WTC11 (cell line): Measurements from ENCODE around the gene EML4. TPM values are rescaled to one million over a fixed set of nuclear protein-coding genes. Genes with fewer than 3 reads are reported as not detected.

Source experiments
- ATAC-seq: fragments of 200-7000 bp; cut with Tn5 transposase; 2 replicates; pipeline ENCODE4 v1.10.0; 2021; ENCODE audit warnings: mild to moderate bottlenecking, moderate library complexity
- CTCF ChIA-PET: fragments of 300-600 bp; sonication (Branson Sonifier 250); formaldehyde crosslinking; loops from one replicate; lab custom pipeline; 2021; ENCODE audit warnings: antibody characterized with exemption; lab: Charles Lee
- POLR2A ChIA-PET: fragments of 350-600 bp; sonication (Branson Sonifier 250); formaldehyde crosslinking; loops from one replicate; lab custom pipeline; 2021; ENCODE audit warnings: antibody characterized with exemption; lab: Charles Lee
- DNase-seq: peaks from one replicate; pipeline ENCODE4 v3.0.0; 2021; ENCODE audit warnings: low spot score
- H3K27ac Mint-ChIP-seq: 2 replicates; pipeline ENCODE4 v1.8.0; 2021; ENCODE audit warnings: mixed read lengths
- H3K27me3 Mint-ChIP-seq: 2 replicates; pipeline ENCODE4 v1.8.0; 2021; ENCODE audit warnings: low read depth, mild to moderate bottlenecking, moderate library complexity, mixed read lengths
- H3K36me3 Mint-ChIP-seq: 2 replicates; pipeline ENCODE4 v1.8.0; 2021; ENCODE audit warnings: mixed read lengths
- H3K4me1 Mint-ChIP-seq: 2 replicates; pipeline ENCODE4 v1.8.0; 2022; ENCODE audit warnings: mixed read lengths
- H3K4me3 Mint-ChIP-seq: 2 replicates; pipeline ENCODE4 v1.8.0; 2021; ENCODE audit warnings: mild to moderate bottlenecking, moderate library complexity, mixed read lengths
- H3K9me3 Mint-ChIP-seq: 2 replicates; pipeline ENCODE4 v1.8.0; 2021; ENCODE audit warnings: mixed read lengths
- ATF1 ChIP-seq: sonication (generic); formaldehyde crosslinking; IDR thresholded peaks from 2 replicates; pipeline ENCODE4 v1.8.1; 2023; ENCODE audit warnings: mild to moderate bottlenecking, moderate library complexity, missing genetic modification reagents
- ATF2 ChIP-seq: sonication (generic); formaldehyde crosslinking; IDR thresholded peaks from 2 replicates; pipeline ENCODE4 v1.8.1; 2022; ENCODE audit warnings: low read depth, missing genetic modification reagents, borderline replicate concordance
- CBFB ChIP-seq: sonication (generic); formaldehyde crosslinking; IDR thresholded peaks from 2 replicates; pipeline ENCODE4 v1.8.1; 2022; ENCODE audit warnings: mild to moderate bottlenecking, low read depth, missing genetic modification reagents
- CTCF ChIP-seq: fragments of 200-600 bp; IDR thresholded peaks from 2 replicates; pipeline ENCODE4 v1.8.0; 2022; ENCODE audit warnings: antibody characterized with exemption
- E2F4 ChIP-seq: sonication (generic); formaldehyde crosslinking; IDR thresholded peaks from 2 replicates; pipeline ENCODE4 v1.8.1; 2022; ENCODE audit warnings: low read depth, mild to moderate bottlenecking, moderate library complexity, missing genetic modification reagents, borderline replicate concordance
- EMX1 ChIP-seq: fragments of 250-450 bp; sonication (Bioruptor Pico); IDR thresholded peaks from 2 replicates; pipeline ENCODE4 v1.8.0; 2021; ENCODE audit warnings: mild to moderate bottlenecking
- FOXP1 ChIP-seq: sonication (generic); formaldehyde crosslinking; IDR thresholded peaks from 2 replicates; pipeline ENCODE4 v1.8.0; 2022; ENCODE audit warnings: missing genetic modification reagents, mild to moderate bottlenecking, moderate library complexity, borderline replicate concordance
- HMGA2 ChIP-seq: fragments of 250-450 bp; sonication (Bioruptor Pico); IDR thresholded peaks from 2 replicates; pipeline ENCODE4 v1.4.0; 2021; ENCODE audit warnings: mild to moderate bottlenecking, moderate library complexity
- JAZF1 ChIP-seq: fragments of 250-450 bp; sonication (Bioruptor Pico); IDR thresholded peaks from 2 replicates; pipeline ENCODE4 v1.9.0; 2021; ENCODE audit warnings: moderate library complexity, mild to moderate bottlenecking, inconsistent platforms
- MLX ChIP-seq: sonication (generic); formaldehyde crosslinking; IDR thresholded peaks from 2 replicates; pipeline ENCODE4 v1.8.1; 2023; ENCODE audit warnings: mild to moderate bottlenecking, missing genetic modification reagents, moderate library complexity
- MXD4 ChIP-seq: fragments of 250-450 bp; sonication (Bioruptor Pico); IDR thresholded peaks from 2 replicates; pipeline ENCODE4 v1.8.0; 2021; ENCODE audit warnings: mild to moderate bottlenecking, moderate library complexity, borderline replicate concordance
- NFATC4 ChIP-seq: fragments of 250-450 bp; sonication (Bioruptor Pico); IDR thresholded peaks from 2 replicates; pipeline ENCODE4 v1.9.0; 2021; ENCODE audit warnings: mild to moderate bottlenecking
- NFE2L1 ChIP-seq: sonication (generic); formaldehyde crosslinking; IDR thresholded peaks from 2 replicates; pipeline ENCODE4 v1.8.1; 2023; ENCODE audit warnings: missing genetic modification reagents
- NFYB ChIP-seq: sonication (generic); formaldehyde crosslinking; conservative IDR thresholded peaks from 2 replicates; pipeline ENCODE4 v1.8.0; 2022; ENCODE audit warnings: low read depth, missing genetic modification reagents
- NR2C2 ChIP-seq: sonication (generic); formaldehyde crosslinking; IDR thresholded peaks from 2 replicates; pipeline ENCODE4 v1.8.0; 2022; ENCODE audit warnings: mild to moderate bottlenecking, missing genetic modification reagents
- NR3C1 ChIP-seq: sonication (generic); formaldehyde crosslinking; conservative IDR thresholded peaks from 2 replicates; pipeline ENCODE4 v1.8.1; 2023; ENCODE audit warnings: low read depth, mild to moderate bottlenecking, missing genetic modification reagents
- PRRX2 ChIP-seq: fragments of 250-450 bp; sonication (Bioruptor Pico); IDR thresholded peaks from 2 replicates; pipeline ENCODE4 v1.8.0; 2021; ENCODE audit warnings: mild to moderate bottlenecking
- STAT6 ChIP-seq: sonication (generic); formaldehyde crosslinking; conservative IDR thresholded peaks from 2 replicates; pipeline ENCODE4 v1.8.1; 2023; ENCODE audit warnings: mild to moderate bottlenecking, low read depth, missing genetic modification reagents, moderate library complexity
- TP53 ChIP-seq: sonication (generic); formaldehyde crosslinking; IDR thresholded peaks from 2 replicates; pipeline ENCODE4 v1.8.1; 2023; ENCODE audit warnings: mild to moderate bottlenecking, missing genetic modification reagents
- ZBTB21 ChIP-seq: sonication (generic); formaldehyde crosslinking; IDR thresholded peaks from 2 replicates; pipeline ENCODE4 v1.8.1; 2023; ENCODE audit warnings: mild to moderate bottlenecking, missing genetic modification reagents, borderline replicate concordance
- ZNF317 ChIP-seq: sonication (generic); formaldehyde crosslinking; IDR thresholded peaks from 2 replicates; pipeline ENCODE4 v1.8.1; 2023; ENCODE audit warnings: low read depth, mild to moderate bottlenecking, moderate library complexity, missing genetic modification reagents, borderline replicate concordance
- ZNF512 ChIP-seq: sonication (generic); formaldehyde crosslinking; IDR thresholded peaks from 2 replicates; pipeline ENCODE4 v1.8.1; 2022; ENCODE audit warnings: missing genetic modification reagents, borderline replicate concordance
- ZNF532 ChIP-seq: fragments of 250-450 bp; sonication (Bioruptor Pico); IDR thresholded peaks from 2 replicates; pipeline ENCODE4 v1.9.0; 2021; ENCODE audit warnings: mild to moderate bottlenecking, borderline replicate concordance
- total RNA-seq: library from RNA; stranded (reverse); gene quantifications from 3 replicates; pipeline ENCODE4 v1.2.3, GENCODE V29; 2021

Gene EML4
- total RNA-seq, 1 experiment from 2014 or later: 89.9 TPM

GRCh38 chr2:42316910-42317309 lies 147.8 kb downstream of the EML4 start:
- peaks cover 35% of the 10 kb centered on the region for H3K36me3 Mint-ChIP-seq
- no peak for ATAC-seq
- ChIA-PET CTCF (no interaction called here), POLR2A (no interaction called here)
- H3K9me3 Mint-ChIP-seq: peaks cover 4% of the 10 kb centered on the region
- DNase-seq: no peak
- H3K27me3 Mint-ChIP-seq: no peaks in the 10 kb centered on the region
- TF ChIP-seq STAT6 (CRISPR knock-in tag) (no peak), EMX1 (CRISPR knock-in tag) (no peak), NR2C2 (CRISPR knock-in tag) (no peak), FOXP1 (CRISPR knock-in tag) (no peak), CBFB (CRISPR knock-in tag) (no peak), ATF2 (no peak), PRRX2 (CRISPR knock-in tag) (no peak), ATF1 (no peak), MLX (CRISPR knock-in tag) (no peak), NFYB (CRISPR knock-in tag) (no peak)
- H3K4me3 Mint-ChIP-seq: no peak overlapping the region
- peaks cover 4% of the 10 kb centered on the region for H3K4me1 Mint-ChIP-seq
- no peak overlapping the region for H3K27ac Mint-ChIP-seq

- ATAC-seq (no peak), DNase-seq (no peak)
- H3K36me3 Mint-ChIP-seq: peaks cover 35% of the 10 kb centered on the region
- no peaks in the 10 kb centered on the region for H3K27me3 Mint-ChIP-seq
- ChIA-PET CTCF (no interaction called here), POLR2A (no interaction called here)
- peaks cover 3% of the 10 kb centered on the region; the same call in 1 of the 2 replicates for H3K4me1 Mint-ChIP-seq
- peaks cover 4% of the 10 kb centered on the region for H3K9me3 Mint-ChIP-seq
- H3K27ac Mint-ChIP-seq: no peak overlapping the region
- no peak overlapping the region for H3K4me3 Mint-ChIP-seq
- no peak for TF ChIP-seq ZNF317 (CRISPR knock-in tag)
- no peak for TF ChIP-seq E2F4 (CRISPR knock-in tag)
- no peak for TF ChIP-seq JAZF1 (CRISPR knock-in tag)
- no peak for TF ChIP-seq ZNF532 (CRISPR knock-in tag)
- TF ChIP-seq TP53 (CRISPR knock-in tag): no peak
- TF ChIP-seq MXD4 (CRISPR knock-in tag): no peak
- no peak for TF ChIP-seq ZBTB21 (CRISPR knock-in tag)
- TF ChIP-seq NFATC4 (CRISPR knock-in tag): no peak
- TF ChIP-seq ZNF512: no peak
- TF ChIP-seq NR3C1: no peak
- TF ChIP-seq CTCF: no peak
- no peak for TF ChIP-seq HMGA2
- TF ChIP-seq NFE2L1: no peak
- no peak for TF ChIP-seq CBFB (CRISPR knock-in tag)
Measured at GRCh38 chr2:42317486-42317885, 148.3 kb downstream of the EML4 start.
